GM13977 (cell line): ENCODE measurements around the gene RASA3.

Experiments used
- DNase-seq: peaks from one replicate; pipeline ENCODE4 v3.0.0; 2012; ENCODE audit warnings: low spot score
- in situ Hi-C: fragments of 300-500 bp; cut with MboI; formaldehyde crosslinking; loops from one replicate; pipeline ENCODE4 v1.12.0; 2022; ENCODE audit warnings: low sequenced_read_pairs, low pct_unique_long_range_greater_than_20kb, mixed read lengths, inconsistent platforms; ENCODE audit not compliant: unreplicated experiment
- TF ChIP-seq, protein P1 (sequence below): IDR thresholded peaks from 2 replicates; pipeline ENCODE4 v1.5.1; 2012; ENCODE audit warnings: mild to moderate bottlenecking, control low read depth; ENCODE audit not compliant: insufficient read depth; ENCODE audit errors: extremely low read depth, missing control alignments

Gene RASA3

GRCh38 chr13:113933901-113934300, 198.5 kb downstream of the RASA3 start:
- TF ChIP-seq, protein P1, sequence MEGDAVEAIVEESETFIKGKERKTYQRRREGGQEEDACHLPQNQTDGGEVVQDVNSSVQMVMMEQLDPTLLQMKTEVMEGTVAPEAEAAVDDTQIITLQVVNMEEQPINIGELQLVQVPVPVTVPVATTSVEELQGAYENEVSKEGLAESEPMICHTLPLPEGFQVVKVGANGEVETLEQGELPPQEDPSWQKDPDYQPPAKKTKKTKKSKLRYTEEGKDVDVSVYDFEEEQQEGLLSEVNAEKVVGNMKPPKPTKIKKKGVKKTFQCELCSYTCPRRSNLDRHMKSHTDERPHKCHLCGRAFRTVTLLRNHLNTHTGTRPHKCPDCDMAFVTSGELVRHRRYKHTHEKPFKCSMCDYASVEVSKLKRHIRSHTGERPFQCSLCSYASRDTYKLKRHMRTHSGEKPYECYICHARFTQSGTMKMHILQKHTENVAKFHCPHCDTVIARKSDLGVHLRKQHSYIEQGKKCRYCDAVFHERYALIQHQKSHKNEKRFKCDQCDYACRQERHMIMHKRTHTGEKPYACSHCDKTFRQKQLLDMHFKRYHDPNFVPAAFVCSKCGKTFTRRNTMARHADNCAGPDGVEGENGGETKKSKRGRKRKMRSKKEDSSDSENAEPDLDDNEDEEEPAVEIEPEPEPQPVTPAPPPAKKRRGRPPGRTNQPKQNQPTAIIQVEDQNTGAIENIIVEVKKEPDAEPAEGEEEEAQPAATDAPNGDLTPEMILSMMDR, result no peak
- no peak for DNase-seq
- in situ Hi-C loops, result no loop called here

GRCh38 chr13:113931841-113932459, 200.5 kb downstream of the RASA3 start:
- TF ChIP-seq, protein P1, result no peak
- DNase-seq, result no peak
- in situ Hi-C loops, result no loop called here

DNA sequence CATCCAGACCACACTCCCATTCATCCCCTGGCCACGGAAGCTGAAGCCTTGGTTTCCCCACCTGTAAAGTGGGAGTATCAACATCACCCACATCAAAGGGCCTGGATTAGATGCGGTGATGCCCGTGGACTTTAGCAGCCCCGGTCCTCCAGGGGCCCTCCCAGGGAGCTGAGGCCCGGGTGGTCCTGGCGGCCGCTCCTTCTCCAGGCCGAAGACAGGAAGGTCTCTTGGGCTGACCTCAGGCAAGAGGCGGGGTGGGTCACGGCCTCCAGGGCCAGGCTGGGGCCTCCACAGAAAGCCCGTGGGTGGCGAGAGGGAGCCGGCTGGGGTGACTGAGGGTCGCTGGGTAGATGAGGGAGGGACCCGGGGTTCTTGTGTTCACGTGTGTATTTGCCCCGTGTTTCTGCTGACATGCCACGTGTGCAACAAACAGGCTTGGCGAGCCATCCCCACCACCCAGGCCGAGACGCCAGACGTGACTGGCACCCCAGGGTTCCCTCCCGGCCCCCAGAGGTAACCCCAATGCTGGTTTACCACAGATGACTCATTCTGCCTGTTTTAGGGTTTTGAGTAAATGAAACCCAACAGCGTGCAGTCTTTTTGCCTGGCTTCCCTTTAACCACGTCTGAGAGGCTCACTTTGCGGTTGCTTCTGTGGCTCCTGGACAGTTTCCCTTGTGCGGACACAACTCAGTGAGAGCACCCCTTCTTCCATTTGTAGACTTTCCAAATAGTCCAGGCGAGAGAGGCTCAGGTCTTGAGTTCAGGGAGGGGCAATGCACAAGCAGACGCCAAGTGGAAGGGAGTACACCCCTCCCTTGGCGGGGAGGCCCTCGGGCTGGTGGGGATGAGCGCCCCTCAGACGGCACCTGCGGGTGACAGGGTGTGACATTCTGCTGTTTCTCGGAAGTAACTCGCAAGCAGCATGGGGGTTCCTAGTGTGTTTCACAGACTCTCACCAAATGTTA, 201.5 kb downstream of the RASA3 start:
- TF ChIP-seq, protein P1, result no peak
- no peak for DNase-seq
- in situ Hi-C loops, result no loop called here

- in situ Hi-C loops, result no loop called here
- no peak for DNase-seq
- TF ChIP-seq, protein P1, result no peak
Observed at GRCh38 chr13:113929628-113930615, 202.5 kb downstream of the RASA3 start.

GRCh38 chr13:113928685-113929627, 203.5 kb downstream of the RASA3 start:
- TF ChIP-seq, protein P1, result no peak
- in situ Hi-C loops, result no loop called here
- peak; percentile 23 for DNase-seq
